DMS79 treated with DMSO at 0.1 percent for 48 hours (cell line): ENCODE data around the gene FOXE3.

ENCODE experiments used
- DNase-seq: peaks from one replicate; lab custom pipeline; 2025; lab: John Stamatoyannopoulos, UW

Gene FOXE3

GRCh38 chr1:47435506-47436303 is 19.6 kb downstream of the FOXE3 start:
- DNase-seq, result no peak

- DNase-seq, result peak; percentile 70
Measured at GRCh38 chr1:47436304-47436978, 20.4 kb downstream of the FOXE3 start.

GRCh38 chr1:47436979-47437446 is 20.9 kb downstream of the FOXE3 start:
- DNase-seq, result peak; percentile 18

GRCh38 chr1:47437447-47438164 is 21.5 kb downstream of the FOXE3 start, which contains the start of gene FOXD2:
TSS of gene FOXD2 (plus strand) at chr1:47438044. CDS start at chr1:47438136, 92 bp downstream.
- DNase-seq, result peak; percentile 96

GRCh38 chr1:47438165-47439016 is 22.3 kb downstream of the FOXE3 start:
- peak; percentile 14 for DNase-seq

- DNase-seq, result no peak
Measured at GRCh38 chr1:47439017-47439818, 23.1 kb downstream of the FOXE3 start.

GRCh38 chr1:47439819-47440598 is 23.9 kb downstream of the FOXE3 start:
- DNase-seq, result no peak

GRCh38 chr1:47440599-47441081 is 24.6 kb downstream of the FOXE3 start:
- DNase-seq, result no peak

- no peak for DNase-seq
Measured at GRCh38 chr1:47441450-47442106, 25.5 kb downstream of the FOXE3 start.

GRCh38 chr1:47442202-47442601 is 26.1 kb downstream of the FOXE3 start:
- no peak for DNase-seq

- no peak for DNase-seq
Measured at GRCh38 chr1:47442842-47443529, 26.9 kb downstream of the FOXE3 start.

GRCh38 chr1:47443530-47444296 is 27.6 kb downstream of the FOXE3 start:
- DNase-seq, result no peak

GRCh38 chr1:47444297-47444561 is 28.1 kb downstream of the FOXE3 start:
- DNase-seq, result no peak

GRCh38 chr1:47444562-47445465 is 28.7 kb downstream of the FOXE3 start:
- DNase-seq, result no peak

GRCh38 chr1:47445823-47446550 is 29.9 kb downstream of the FOXE3 start:
- no peak for DNase-seq

GRCh38 chr1:47448462-47449222 is 32.6 kb downstream of the FOXE3 start:
- DNase-seq, result no peak
